Activated CD4-positive, alpha-beta T cell treated with anti-CD3 and anti-CD28 coated beads, Interleukin-10, Interleukin-2, amounts not matched to agents 100 ng/mL and 50 ng/mL, durations not matched to agents 16 hours and 8 hours (primary cell): Measurements from ENCODE around the gene KCTD2.
A peak's percentile ranks its signal among the peaks of the same experiment; 100 is the strongest.

Source experiments
- DNase-seq: peaks from one replicate; pipeline ENCODE4 v3.0.0-alpha.2; 2020

KCTD2 gene

DNA sequence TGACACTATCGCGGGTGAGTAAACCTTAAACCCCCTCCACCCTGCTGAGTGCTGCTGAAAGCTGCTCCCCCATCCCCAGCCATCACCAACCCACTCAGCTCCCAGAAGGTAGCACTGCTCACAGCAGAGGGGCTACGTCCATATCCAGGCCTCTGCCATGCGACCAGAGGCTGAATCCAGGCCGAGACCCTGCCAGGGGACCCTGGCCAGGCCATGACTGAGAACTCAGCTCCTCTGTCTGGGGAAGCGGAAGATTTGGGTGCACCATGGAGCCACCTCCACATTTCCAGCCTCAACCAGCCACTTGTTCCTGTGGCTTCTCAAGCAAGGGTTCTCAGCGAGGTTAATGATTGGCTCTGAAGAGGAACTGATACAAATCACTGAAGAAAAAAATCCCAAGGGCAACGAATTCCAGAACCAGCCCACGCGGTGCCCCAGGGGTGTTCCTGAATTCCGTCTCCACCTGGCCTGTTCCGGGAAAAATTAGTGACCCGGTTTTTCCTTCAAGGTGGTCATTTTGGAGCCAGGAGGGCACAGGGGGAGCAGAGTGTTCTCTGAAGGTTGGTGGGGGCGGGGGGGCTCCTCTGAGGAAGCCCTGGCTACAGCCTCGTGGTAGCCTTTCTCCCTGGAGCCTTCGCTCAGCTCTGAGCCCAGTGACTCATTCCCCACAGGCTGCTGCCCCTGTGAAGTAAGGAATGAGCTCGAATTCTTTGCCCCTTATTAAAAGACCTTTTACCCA is 31.4 kb downstream of the KCTD2 start:
- no peak for DNase-seq

DNA sequence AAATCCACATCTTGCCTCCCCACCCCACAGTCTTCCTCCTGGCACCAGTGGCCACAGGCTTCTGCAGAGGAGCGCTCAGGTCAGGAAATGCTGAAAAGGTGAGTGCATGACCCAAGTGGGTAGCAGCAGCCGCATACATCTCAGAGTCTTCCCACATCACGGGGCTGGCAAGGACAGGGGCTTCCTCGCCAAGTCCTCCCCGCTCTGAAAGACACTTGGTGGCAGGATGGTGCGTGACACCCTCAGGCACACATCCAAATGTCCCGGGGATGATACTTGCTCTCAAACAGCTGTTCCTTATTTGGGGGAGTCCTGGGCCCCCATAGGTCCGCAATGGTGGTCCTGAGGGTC is 32.0 kb downstream of the KCTD2 start:
- DNase-seq = no peak

DNA sequence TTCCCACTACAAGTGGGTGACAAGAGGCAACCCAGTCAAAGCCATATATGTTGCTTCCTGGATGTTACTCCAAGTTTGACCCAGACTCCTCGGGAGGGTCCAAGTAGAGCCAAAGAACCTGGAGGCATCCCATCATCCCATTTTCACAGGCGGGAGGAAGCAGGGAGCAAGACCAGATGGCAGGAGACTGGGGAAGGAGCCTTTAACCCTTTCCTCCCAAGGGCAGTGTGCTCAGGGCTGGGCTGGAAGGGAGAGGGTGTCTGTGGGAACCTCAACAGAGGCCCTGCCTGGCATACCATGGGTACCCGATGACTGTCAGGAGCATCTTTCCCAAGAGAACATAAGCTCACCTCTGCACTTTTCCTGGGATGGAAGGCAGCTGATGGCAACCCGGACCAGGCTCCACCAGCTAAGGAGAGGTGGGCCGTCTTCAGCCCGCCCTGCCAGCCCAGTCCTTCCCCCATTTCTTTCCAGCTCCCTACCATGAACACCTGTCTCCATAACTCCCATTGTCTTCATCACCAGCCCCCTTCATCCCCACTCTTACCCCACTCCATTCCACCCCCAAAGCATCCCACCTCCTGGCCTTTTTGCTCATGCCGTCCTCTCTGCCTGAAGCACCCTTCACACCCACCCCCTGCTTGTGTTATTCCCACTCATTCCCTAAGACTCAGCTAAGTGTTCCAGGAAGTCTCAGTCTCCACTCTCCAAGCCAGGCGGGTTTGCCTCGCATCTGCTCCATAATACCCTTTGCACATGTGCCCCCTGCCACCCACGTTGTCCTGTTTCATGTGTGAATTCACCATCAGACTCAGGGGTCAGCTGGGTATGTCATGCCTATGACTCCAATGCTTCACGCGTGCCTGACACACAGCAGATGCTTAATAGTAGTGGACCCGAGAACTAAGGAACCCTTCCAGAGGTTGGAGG is 34.9 kb downstream of the KCTD2 start:
- DNase-seq = no peak

DNA sequence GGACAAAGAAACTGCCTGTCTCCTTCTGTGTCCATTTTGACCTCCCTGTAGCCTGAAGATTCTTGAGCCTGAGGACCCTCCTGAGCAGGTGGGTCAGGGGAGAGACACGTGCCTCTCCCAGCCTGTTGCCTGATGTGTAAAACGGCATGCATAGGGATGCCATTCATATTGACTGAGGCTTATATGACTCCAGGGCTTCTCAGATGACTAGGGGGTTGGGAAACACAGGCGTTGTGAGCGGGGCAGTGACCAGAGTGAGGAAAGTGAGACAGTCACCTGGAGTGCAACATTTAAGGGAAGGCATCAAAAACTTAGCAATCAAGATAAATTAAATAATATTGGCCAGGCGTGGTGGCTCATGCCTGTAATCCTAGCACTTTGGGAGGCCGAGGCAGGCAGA is 35.7 kb downstream of the KCTD2 start:
- no peak for DNase-seq

DNA sequence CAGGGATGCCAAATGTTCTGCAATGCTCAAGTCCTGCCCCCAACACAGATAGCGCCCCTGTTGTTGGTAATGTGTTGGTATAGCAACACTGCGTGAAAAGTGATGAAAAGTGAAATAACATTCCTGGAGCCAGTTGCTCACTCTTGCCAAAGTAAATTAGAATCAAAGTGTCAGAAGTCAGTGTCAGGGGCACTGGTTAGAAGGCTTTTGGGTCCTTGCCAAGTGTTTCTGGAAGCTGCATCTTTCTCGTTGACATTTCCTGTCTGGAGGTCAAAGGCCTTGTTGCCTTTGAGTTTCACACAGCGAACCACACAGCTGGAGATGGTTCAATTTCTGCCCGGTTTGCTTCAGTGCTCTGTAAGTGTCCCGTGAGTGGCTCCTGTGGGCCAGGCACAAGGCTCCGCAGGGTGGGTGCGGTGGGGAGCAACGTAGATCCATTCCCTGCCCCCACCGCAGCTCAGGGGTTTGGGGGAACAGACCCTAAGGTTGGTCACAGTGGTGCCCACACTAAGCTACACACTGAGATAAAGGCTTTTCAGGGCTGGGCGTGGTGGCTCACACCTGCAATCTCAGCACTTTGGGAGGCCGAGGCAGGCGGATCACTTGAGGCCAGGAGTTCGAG is 37.1 kb downstream of the KCTD2 start:
- no peak for DNase-seq

DNA sequence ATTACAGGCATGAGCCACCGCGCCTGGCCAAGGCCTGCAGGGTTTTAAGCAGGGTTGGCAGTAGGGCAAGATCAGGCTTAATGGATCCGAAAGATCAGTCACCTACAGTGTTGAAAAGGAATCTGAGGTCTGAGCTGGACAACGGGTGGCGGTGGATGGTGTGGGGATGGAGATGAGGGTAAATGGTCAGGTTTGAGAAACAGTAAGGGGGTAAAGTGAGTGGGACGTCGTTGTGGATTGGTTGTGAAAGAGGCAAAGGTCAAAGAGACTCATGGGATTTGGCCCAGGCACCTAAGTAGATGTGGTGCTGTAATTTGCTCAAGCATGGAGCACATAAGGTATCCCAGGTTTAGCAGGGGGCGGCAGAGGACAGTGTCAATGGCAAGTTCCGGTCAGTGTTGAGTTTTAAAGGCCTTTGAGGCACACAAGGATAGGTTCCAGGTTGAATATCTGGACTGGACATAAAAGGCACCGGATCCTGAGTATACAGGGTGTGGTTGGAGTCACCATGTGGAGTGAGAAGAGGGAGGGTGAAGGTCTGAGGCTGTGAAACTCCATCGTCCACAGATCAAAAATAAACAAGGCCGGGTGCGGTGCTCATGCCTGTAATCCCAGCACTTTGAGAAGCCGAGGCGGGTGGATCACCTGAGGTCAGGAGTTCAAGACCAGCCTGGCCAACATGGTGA is 39.6 kb downstream of the KCTD2 start:
- DNase-seq = no peak

DNA sequence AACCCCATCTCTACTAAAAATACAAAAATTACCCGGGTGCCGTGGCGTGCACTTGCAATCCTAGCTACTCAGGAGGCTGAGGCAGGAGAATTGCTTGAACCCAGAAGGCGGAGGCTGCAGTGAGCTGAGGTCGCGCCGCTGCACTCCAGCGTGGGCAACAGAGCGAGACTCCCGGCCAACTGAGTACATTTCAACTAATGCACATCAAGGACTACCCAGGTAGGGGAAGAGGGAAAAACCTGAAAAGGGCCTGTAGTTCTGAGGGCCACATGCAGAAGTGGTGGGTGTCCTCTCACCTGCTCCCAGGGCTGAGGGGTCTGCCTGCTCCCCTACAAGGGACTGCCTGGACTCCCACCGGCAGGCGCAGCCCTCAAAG is 40.1 kb downstream of the KCTD2 start:
- DNase-seq = no peak

DNA sequence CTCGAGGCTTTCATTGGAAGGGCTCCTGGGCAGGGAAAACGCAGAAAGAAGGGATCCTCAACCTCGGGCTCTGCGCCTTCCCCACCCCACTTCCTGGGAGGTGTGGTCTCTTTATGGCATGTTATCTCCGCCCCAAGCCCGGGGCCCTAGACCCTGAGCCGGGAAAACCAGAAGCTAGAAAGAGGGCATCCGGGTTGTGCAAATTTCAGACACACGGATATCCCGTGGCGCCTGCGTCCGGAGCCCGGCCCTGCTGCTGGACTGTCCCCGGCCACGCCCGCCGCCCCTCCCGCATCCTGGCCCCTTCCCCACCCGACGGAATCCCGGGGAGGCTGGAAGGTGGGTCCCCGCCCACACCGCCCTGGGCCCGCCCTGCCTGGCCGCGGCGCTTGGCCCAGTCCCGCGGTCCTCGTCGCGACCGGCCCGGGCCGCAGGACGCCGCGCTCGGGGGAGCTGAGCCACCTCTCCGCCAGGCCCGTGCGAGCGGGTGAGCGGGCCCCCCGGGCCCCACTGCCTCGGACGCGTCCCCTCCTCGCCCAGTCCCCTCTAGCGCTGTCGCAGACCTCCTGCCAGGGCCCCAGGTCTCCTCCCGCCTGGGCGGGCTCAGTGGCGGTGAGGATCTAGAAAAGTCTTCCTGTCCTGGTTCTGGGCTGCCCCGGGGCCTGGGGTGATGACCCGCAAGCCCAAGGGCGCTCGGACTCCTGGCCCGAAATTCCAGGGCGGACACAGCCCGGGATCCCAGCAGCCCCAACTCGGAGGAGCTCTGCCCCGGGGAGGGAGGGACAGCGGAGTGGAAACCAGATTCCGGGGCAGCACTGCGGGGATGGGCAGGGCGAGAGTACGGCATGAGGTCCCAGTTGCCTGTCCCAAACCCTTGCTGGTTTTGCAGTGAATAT is 40.8 kb downstream of the KCTD2 start, which contains the start of gene SLC16A5:
SLC16A5 (plus strand) TSS at position 397 of the 896 bp plus-strand sequence. CDS start 5,683 bp downstream, outside the sequence.
- DNase-seq = peak; percentile 57

DNA sequence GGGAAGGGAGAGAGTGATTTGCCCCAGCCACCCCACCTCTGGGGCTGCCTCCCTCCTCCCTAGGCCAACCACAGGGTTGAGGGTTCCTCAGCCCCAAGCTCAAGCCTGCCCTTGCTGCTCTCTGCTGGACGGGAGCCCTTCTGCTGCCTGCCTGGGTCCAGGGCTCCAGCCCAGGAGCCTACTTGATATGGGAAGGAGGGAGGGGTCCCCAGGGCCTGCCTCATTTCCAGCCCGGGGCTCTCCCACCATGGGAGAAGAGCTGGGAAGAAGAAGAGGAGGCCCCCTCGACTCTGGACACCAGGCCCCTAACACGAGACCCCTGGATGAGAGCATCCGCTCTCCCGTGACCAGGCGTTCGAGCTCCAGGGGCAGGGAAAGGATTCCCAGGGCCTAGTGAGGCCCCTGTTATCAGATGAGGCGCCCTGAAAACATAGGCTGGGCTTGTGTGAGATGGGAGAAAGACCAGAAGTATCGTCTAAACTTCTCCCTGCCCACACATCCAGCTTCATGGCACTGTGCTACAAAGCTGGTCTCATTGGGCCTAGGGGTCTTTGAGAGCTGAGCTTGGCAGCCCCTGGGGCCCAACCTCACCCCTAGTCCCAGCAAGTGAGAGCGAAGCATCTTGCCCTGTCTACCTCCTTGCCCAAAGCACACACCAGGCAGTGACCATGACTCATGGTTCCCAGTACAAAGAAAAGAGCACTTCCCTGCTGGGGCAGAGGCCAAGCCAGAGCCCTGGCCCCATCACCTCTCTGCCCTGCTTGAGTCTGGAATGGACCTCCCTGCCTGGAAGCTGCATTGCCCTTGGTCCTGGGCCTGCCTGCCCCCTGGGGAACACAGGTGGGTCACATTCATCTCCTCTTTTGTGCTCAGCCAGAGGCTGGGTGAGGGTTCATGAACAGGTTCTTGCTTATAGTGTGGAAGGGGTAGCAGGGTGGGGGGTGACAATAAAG is 41.7 kb downstream of the KCTD2 start:
- no peak for DNase-seq

DNA sequence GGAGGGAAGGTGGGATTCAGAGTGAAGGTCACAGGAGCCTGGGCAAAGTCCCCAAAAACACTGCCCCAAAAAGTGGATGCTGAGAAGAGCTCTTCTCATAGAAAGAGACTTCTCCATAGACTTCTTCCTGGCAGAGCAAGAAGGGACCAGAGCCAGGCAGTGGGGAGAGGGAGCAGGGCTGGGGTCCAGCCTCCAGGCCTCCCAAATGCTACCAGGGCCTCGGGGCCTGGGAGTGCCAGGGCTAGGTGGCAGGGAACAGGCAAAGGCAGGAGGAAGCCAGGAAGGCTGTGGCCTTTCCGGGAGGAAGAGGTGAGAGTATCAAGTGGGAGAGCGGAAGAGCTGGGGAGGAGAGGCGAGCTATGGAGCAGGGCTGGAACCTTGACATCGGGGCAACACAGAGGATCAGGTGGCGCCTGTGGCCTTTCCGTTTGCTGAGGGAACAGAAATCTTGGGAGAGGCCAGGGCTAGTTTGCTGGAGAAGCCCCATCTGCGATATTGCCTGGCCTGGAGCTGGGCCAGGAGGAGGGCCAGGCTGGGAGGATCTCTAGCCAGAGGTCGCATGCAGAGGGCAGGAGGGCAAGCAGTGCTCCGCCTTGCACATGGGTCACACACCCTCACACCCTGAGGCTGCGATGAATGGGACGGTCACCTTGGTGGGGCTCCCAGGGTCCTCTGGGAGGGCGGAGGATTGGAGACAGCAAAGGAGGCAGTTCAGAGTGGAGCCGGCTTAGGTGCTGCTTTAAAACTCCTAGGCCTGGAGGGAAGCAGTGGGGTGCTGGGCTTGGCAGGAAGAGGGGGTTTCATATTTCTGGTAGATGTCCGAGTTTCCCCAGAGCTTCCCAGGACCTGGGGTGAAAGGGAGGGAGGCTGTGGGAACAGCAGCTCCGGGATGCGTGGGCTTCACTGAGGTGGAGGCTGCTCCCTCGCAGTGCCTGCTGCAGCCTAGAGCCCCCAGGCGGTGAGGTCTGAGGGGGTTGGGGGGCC is 44.1 kb downstream of the KCTD2 start:
- no peak for DNase-seq

DNA sequence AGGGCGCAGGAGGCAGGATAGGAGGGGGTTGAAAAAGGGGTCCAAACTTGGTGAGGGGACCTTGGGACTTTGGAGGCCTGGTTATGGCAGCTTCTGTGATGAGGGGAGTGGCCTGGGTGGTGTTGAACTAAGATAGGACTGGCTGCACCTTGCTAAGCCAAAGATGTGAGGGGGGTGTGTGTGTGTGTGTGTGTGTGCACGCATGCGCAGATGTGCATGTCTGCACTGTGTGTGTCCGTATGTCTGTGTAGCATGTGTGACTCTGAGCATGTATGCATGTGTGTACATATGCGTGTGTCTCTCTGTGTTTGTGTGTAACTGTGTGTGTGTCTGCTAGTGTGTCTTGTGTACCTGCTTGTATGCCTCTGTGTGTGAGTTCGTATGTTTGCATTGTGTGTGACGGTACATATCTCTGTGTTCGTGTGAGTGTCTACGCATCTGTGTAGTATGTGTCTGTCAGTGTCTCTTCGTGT is 44.9 kb downstream of the KCTD2 start:
- no peak for DNase-seq

DNA sequence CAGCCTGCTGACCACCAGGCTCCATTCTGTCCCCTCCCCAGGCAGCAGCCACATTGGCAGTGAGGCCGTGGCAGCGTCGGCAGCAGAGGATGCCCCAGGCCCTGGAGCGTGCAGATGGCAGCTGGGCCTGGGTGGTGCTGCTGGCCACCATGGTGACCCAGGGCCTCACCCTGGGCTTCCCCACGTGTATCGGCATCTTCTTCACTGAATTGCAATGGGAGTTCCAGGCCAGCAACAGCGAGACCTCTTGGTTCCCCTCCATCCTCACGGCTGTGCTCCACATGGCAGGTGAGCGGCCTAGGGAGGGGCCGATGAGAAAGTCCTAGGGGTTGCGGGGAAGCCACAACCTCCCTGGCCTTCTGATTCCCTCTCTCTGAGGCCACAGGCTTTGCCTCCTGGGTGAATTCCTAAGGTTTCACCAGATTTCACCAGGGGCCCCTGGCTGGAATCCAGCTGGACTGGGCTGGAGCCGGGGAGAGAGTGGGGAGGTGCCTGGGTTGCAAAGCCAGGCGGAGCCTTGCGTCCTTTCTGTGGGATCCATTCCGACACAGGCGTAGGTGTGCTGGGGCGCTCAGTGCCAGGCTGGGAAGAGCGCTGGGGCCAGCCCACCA is 46.6 kb downstream of the KCTD2 start:
- no peak for DNase-seq

DNA sequence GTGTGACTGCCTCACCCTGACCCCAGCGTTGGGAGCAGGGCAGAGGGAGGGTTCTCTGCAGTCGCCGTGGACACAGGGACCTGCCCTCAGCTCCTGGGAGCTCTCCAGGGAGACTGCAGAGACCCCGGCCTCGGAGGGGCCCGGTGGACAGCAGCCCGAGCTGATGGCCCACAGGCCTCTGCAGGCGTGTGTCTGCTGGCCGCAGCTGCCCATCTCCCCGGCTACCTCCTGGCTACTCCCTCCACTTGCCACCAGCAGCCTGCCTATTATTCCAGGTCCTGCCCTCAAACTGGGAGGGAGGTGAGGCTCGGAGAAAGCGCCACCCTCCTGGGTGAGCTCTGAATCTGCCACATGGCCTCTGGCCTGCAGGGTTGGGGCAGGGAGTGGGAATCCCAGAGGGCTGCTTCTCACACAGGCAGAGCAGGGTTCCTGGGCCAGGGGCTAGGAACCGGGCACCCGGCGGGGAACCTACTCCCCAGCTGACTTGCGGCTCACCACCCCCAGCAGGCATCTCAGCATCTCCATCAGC is 47.9 kb downstream of the KCTD2 start:
- no peak for DNase-seq

DNA sequence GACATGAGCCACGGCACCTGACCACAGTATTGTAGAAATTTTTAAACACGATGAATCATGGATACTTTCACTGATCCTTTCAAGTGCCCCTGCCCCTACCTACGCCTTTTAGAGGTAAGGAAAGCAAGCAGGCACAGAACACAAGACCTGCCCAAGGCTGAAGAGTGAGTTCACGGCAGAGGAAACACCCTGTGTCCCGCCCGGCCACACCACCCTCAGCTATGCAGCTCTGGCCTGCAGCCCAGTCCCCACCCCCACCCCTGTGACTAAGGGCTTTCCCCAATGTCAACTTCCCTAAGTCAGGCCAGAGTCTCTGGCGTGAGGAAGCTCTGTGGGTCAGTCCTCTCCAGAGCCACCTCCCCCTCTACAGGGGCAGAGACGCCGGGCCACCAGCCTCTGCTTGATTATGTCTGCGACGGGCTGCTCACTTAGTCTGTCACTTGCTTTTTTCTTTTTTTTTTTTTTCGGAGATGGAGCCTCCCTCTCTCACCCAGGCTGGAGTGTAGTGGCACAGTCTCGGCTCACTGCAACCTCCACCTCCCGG is 49.1 kb downstream of the KCTD2 start:
- DNase-seq = no peak

DNA sequence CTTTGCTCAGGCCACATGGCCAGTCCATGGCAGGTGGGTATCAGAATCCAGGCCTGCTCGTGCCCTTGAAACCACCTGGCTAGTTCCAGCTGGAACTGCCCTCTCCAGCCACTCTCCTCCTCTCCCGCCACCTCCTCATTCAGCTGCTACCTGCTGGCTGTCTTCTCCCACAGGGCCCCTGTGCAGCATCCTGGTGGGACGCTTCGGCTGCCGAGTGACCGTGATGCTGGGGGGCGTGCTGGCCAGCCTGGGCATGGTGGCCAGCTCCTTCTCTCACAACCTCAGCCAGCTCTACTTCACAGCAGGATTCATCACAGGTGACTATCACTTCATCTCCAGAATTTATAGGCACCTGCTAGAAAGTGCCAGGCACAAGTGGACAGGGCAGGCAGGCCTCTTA is 50.8 kb downstream of the KCTD2 start:
- no peak for DNase-seq

DNA sequence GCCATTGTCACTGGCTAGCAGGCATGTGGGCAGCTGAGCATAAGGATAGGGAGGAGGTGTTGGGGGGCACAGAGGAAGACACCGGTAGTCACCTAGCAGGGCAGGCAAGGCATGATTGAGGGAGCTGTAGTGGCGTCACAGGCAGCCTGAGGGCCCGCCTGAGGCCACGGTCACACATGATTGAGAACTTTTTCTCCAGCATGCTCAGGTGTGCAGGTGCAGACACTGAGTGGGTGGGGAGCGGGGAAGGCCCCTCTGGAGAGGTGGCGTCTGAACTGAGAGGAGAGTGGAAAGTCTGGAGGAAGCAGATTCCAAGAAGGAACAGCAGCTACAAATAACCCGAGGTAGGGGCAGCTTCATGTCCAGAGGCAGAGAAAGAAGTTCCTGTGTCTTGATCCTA is 51.8 kb downstream of the KCTD2 start:
- no peak for DNase-seq

DNA sequence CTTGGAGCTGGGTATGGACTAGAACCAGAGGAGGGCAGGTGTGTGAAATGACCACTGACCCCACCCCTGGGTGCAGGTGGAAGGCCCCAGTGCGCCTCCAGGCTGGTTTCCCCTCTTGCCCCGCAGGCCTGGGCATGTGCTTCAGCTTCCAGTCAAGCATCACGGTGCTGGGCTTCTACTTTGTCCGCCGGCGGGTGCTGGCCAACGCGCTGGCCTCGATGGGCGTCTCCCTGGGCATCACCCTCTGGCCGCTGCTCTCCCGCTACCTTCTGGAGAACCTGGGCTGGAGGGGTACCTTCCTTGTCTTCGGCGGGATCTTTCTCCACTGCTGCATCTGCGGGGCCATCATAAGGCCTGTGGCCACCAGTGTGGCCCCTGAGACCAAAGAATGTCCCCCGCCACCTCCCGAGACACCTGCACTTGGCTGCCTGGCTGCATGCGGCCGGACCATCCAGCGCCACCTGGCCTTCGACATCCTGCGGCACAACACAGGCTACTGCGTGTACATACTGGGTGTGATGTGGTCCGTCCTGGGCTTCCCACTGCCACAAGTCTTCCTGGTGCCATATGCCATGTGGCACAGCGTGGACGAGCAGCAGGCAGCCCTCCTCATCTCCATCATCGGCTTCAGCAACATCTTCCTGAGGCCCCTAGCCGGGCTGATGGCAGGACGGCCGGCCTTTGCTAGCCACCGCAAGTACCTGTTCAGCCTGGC is 53.0 kb downstream of the KCTD2 start:
- DNase-seq = no peak

DNA sequence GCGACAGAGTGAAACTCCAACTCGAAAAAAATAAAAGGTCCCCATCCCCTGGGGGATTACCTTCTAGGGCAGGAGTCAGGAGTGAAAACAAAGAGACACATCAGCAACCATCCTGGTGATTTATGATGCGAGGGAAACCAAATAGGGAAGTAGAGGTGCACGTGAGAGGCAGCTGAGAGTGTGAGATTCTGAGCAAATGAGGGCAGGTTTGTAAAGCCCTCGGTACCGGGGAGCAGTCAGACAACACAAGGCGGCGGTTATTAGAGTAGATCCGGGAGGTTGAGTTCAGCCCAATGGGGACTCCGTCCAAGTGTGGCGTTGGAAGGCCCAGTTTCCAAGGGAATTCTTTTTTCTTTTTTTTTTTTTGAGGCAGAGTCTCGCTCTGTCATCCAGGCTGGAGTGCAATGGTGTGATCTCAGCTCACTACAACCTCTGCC is 55.4 kb downstream of the KCTD2 start:
- no peak for DNase-seq
